Colonic mucosa (tissue), 4 donors: ENCODE data around the gene PIKFYVE. TPM values are rescaled to one million over a fixed set of nuclear protein-coding genes. Genes with fewer than 3 reads are reported as not detected.
"Not testable (repeated sequence)": the region's sequence is repeated elsewhere in the genome, so short reads cannot be mapped to it uniquely, and the experiment has no call there.

ENCODE experiments used
- DNase-seq: peaks from one replicate; pipeline ENCODE4 v3.0.0-alpha.2; 2020
- H3K27ac ChIP-seq: fragments of 200-600 bp; one replicate; pipeline ENCODE4 v1.8.0; 2021
- H3K27me3 ChIP-seq: fragments of 200-600 bp; one replicate; pipeline ENCODE4 v1.8.0; 2021
- H3K36me3 ChIP-seq: fragments of 200-600 bp; one replicate; pipeline ENCODE4 v1.8.0; 2021
- H3K4me1 ChIP-seq: fragments of 200-600 bp; one replicate; pipeline ENCODE4 v1.8.0; 2021; ENCODE audit warnings: mild to moderate bottlenecking
- H3K4me3 ChIP-seq: fragments of 200-600 bp; one replicate; pipeline ENCODE4 v1.8.0; 2021
- H3K9ac ChIP-seq, 2 donors: one replicate each; pipeline ENCODE4 v1.7.0; 2013; ENCODE audit warnings: control low read depth in 2 of 2, low read depth in 2 of 2, low read length in 2 of 2
- H3K9me3 ChIP-seq: fragments of 200-600 bp; one replicate; pipeline ENCODE4 v1.8.0; 2021
- CTCF ChIP-seq: fragments of 200-600 bp; IDR thresholded peaks from one replicate; pipeline ENCODE4 v1.8.0; 2022; ENCODE audit warnings: antibody characterized with exemption, mild to moderate bottlenecking
- intact Hi-C: fragments of 100-400 bp; cut with DNase I; formaldehyde crosslinking; loops from one replicate; pipeline ENCODE4 v1.14.1; 2022
- total RNA-seq, 2 donors: library from RNA; stranded (reverse); fragmentation: NEBNext Ultra II Directional in 1 of 2; extraction: Animal tissue kit (Norgen Biotek cat#: 25700) in 1 of 2; gene quantifications; one replicate each; pipeline ENCODE4 v1.2.1, GENCODE V29; 2021
- donor health status: healthy.
- donor health status: DM: no; HTN: no; CAD: no.
- donor health status: DM: no; HTN: no; CAD: no.

The PIKFYVE gene
- total RNA-seq, 2 donors from 2014 or later: 14.6 to 18.2 TPM

- H3K36me3 ChIP-seq: no peaks in the 10 kb centered on the region
- peak overlapping the region; percentile 95 for H3K4me3 ChIP-seq
- H3K4me1 ChIP-seq: no peaks in the 10 kb centered on the region
- TF ChIP-seq CTCF: no peak
- no peaks in the 10 kb centered on the region for H3K9me3 ChIP-seq
- peak overlapping the region; percentile 14 to 84 for H3K9ac ChIP-seq
- no peaks in the 10 kb centered on the region for H3K27me3 ChIP-seq
- peak overlapping the region; percentile 95 for H3K27ac ChIP-seq
- no peak for DNase-seq
- intact Hi-C loops: no loop called here
Measured at GRCh38 chr2:208266936-208267335, 881 bp downstream of the PIKFYVE start.

- DNase-seq, H3K9me3 ChIP-seq, H3K27ac ChIP-seq, H3K4me3 ChIP-seq, H3K27me3 ChIP-seq, H3K36me3 ChIP-seq, H3K4me1 ChIP-seq, H3K9ac ChIP-seq, intact Hi-C loops: not testable (repeated sequence)
Measured at GRCh38 chr2:208267526-208267925, 1.5 kb downstream of the PIKFYVE start.

GRCh38 chr2:208268156-208268952 lies 2.3 kb downstream of the PIKFYVE start:
- H3K27ac ChIP-seq: no peak overlapping the region
- H3K4me1 ChIP-seq: no peaks in the 10 kb centered on the region
- no peak overlapping the region for H3K9ac ChIP-seq
- no peaks in the 10 kb centered on the region for H3K36me3 ChIP-seq
- no peak overlapping the region for H3K4me3 ChIP-seq
- intact Hi-C loops: no loop called here
- H3K9me3 ChIP-seq: no peaks in the 10 kb centered on the region
- H3K27me3 ChIP-seq: no peaks in the 10 kb centered on the region
- no peak for DNase-seq
- TF ChIP-seq CTCF: no peak

GRCh38 chr2:208269091-208269490 lies 3.0 kb downstream of the PIKFYVE start:
- intact Hi-C loops: no loop called here
- Histone ChIP-seq H3K27ac (no peak overlapping the region), H3K9me3 (no peaks in the 10 kb centered on the region), H3K36me3 (no peaks in the 10 kb centered on the region), H3K27me3 (no peaks in the 10 kb centered on the region), H3K9ac (no peak overlapping the region), H3K4me3 (no peak overlapping the region), H3K4me1 (no peaks in the 10 kb centered on the region)
- no peak for TF ChIP-seq CTCF
- no peak for DNase-seq

GRCh38 chr2:208274748-208275147 lies 8.7 kb downstream of the PIKFYVE start:
- H3K27me3 ChIP-seq: no peaks in the 10 kb centered on the region
- H3K27ac ChIP-seq: no peak overlapping the region
- H3K4me3 ChIP-seq: no peak overlapping the region
- H3K4me1 ChIP-seq: no peaks in the 10 kb centered on the region
- H3K9ac ChIP-seq: no peak overlapping the region
- no peaks in the 10 kb centered on the region for H3K9me3 ChIP-seq
- intact Hi-C loops: no loop called here
- no peak for TF ChIP-seq CTCF
- H3K36me3 ChIP-seq: peaks cover 5% of the 10 kb centered on the region
- DNase-seq: no peak

- TF ChIP-seq CTCF: no peak
Measured at GRCh38 chr2:208278549-208278948, 12.5 kb downstream of the PIKFYVE start.

More at GRCh38 chr2:208278549-208278948, 12.5 kb downstream of the PIKFYVE start:
- no peak overlapping the region for H3K9ac ChIP-seq
- H3K9me3 ChIP-seq: no peaks in the 10 kb centered on the region
- H3K27ac ChIP-seq: no peak overlapping the region
- peaks cover 5% of the 10 kb centered on the region for H3K36me3 ChIP-seq
- DNase-seq: no peak
- H3K4me3 ChIP-seq: no peak overlapping the region
- no peaks in the 10 kb centered on the region for H3K4me1 ChIP-seq
- H3K27me3 ChIP-seq: no peaks in the 10 kb centered on the region
- intact Hi-C loops: no loop called here
